Calu3 (cell line): ENCODE data around the gene GPC2. TPM values are rescaled to one million over a fixed set of nuclear protein-coding genes. Genes with fewer than 3 reads are reported as not detected.

ENCODE experiments used
- BruUV-seq: library from RNA; stranded (reverse); fragments of 400-500 nt; replicated peaks from 2 replicates; lab custom pipeline; 2021; lab: Mats Ljungman, UMichigan
- CTCF ChIA-PET: fragments of 300-600 bp; sonication (Branson Sonifier 250); formaldehyde crosslinking; loops from one replicate; lab custom pipeline; 2022; ENCODE audit warnings: antibody characterized with exemption; lab: Charles Lee
- DNase-seq: peaks from one replicate; pipeline ENCODE4 v3.0.0; 2022
- H3K27ac Mint-ChIP-seq: one replicate; pipeline ENCODE4 v1.8.0; 2022; ENCODE audit warnings: mixed read lengths; ENCODE audit not compliant: unreplicated experiment
- H3K27me3 Mint-ChIP-seq: one replicate; pipeline ENCODE4 v1.8.0; 2022; ENCODE audit warnings: mixed read lengths; ENCODE audit not compliant: unreplicated experiment
- H3K36me3 Mint-ChIP-seq: one replicate; pipeline ENCODE4 v1.8.0; 2022; ENCODE audit warnings: mild to moderate bottlenecking, moderate library complexity, mixed read lengths; ENCODE audit not compliant: insufficient read depth, unreplicated experiment
- H3K4me1 Mint-ChIP-seq: one replicate; pipeline ENCODE4 v1.8.0; 2022; ENCODE audit warnings: mild to moderate bottlenecking, low read depth, mixed read lengths; ENCODE audit not compliant: unreplicated experiment
- H3K4me3 Mint-ChIP-seq: one replicate; pipeline ENCODE4 v1.8.0; 2022; ENCODE audit warnings: mild to moderate bottlenecking, low read depth, moderate library complexity, mixed read lengths; ENCODE audit not compliant: unreplicated experiment
- H3K9me3 Mint-ChIP-seq: one replicate; pipeline ENCODE4 v1.8.0; 2022; ENCODE audit warnings: low read depth, mixed read lengths; ENCODE audit not compliant: unreplicated experiment
- intact Hi-C: fragments of 100-400 bp; cut with micrococcal nuclease; formaldehyde crosslinking; loops from one replicate; pipeline ENCODE4 v1.10.0; 2022; ENCODE audit not compliant: unreplicated experiment
- total RNA-seq: library from RNA; stranded (reverse); gene quantifications from 2 replicates; pipeline ENCODE4 v1.2.3, GENCODE V29; 2022
- TF ChIP-seq, protein P1 (sequence below): fragments of 200-600 bp; IDR thresholded peaks from one replicate; pipeline ENCODE4 v1.8.0; 2022; ENCODE audit warnings: antibody characterized with exemption; ENCODE audit not compliant: unreplicated experiment

Gene GPC2
- total RNA-seq, 1 experiment from 2014 or later, result 3.2 TPM

DNA sequence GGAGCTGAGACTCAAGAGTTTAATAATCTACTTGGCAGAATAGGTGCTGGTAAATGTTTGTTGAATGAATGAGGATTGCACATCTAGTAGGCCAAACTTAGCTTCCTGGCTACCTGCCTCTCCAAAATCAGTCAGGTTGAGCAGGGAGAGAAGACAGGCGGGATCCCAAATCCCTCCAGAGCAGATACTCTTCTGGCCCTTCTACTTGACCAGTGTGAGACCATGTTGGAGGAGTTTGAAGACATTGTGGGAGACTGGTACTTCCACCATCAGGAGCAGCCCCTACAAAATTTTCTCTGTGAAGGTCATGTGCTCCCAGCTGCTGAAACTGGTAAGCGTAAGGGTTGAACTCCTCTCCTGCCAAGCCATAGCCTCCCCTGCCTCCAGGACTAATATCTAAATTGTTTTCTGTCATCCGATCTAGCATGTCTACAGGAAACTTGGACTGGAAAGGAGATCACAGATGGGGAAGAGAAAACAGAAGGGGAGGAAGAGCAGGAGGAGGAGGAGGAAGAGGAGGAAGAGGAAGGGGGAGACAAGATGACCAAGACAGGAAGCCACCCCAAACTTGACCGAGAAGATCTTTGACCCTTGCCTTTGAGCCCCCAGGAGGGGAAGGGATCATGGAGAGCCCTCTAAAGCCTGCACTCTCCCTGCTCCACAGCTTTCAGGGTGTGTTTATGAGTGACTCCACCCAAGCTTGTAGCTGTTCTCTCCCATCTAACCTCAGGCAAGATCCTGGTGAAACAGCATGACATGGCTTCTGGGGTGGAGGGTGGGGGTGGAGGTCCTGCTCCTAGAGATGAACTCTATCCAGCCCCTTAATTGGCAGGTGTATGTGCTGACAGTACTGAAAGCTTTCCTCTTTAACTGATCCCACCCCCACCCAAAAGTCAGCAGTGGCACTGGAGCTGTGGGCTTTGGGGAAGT is 52.6 kb downstream of the GPC2 start:
- BruUV-seq, result no TSS peak
- Mint-ChIP-seq H3K4me3 (no peak overlapping the region), H3K4me1 (peaks cover 8% of the 10 kb centered on the region), H3K9me3 (no peaks in the 10 kb centered on the region), H3K27me3 (no peaks in the 10 kb centered on the region), H3K36me3 (peaks cover 35% of the 10 kb centered on the region), H3K27ac (no peak overlapping the region)
- no peak for DNase-seq
- intact Hi-C loops, result no loop called here
- TF ChIP-seq, protein P1, sequence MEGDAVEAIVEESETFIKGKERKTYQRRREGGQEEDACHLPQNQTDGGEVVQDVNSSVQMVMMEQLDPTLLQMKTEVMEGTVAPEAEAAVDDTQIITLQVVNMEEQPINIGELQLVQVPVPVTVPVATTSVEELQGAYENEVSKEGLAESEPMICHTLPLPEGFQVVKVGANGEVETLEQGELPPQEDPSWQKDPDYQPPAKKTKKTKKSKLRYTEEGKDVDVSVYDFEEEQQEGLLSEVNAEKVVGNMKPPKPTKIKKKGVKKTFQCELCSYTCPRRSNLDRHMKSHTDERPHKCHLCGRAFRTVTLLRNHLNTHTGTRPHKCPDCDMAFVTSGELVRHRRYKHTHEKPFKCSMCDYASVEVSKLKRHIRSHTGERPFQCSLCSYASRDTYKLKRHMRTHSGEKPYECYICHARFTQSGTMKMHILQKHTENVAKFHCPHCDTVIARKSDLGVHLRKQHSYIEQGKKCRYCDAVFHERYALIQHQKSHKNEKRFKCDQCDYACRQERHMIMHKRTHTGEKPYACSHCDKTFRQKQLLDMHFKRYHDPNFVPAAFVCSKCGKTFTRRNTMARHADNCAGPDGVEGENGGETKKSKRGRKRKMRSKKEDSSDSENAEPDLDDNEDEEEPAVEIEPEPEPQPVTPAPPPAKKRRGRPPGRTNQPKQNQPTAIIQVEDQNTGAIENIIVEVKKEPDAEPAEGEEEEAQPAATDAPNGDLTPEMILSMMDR, result no peak
- CTCF ChIA-PET, result no interaction called here

DNA sequence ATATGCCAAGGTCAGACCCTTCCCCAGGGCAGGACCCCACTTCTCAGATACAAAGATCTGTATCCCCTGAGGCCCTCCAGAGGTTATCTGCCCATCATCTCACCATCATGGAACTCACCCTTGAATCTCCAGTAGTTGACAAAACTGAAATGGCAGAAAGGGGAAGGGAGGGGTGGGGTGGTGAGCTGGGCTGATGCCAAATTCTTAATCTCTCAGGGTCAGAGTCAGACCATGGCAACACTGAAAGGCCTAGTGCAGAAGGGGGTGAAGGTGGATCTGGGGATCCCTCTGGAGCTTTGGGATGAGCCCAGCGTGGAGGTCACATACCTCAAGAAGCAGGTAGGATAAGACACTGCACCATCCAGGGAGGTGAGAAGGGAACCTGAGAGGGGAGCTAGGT is 54.6 kb downstream of the GPC2 start:
- CTCF ChIA-PET, result no interaction called here
- no TSS peak for BruUV-seq
- intact Hi-C loops, result no loop called here
- TF ChIP-seq, protein P1, result no peak
- Mint-ChIP-seq H3K4me1 (peaks cover 8% of the 10 kb centered on the region), H3K9me3 (no peaks in the 10 kb centered on the region), H3K36me3 (peaks cover 43% of the 10 kb centered on the region), H3K4me3 (no peak overlapping the region), H3K27me3 (no peaks in the 10 kb centered on the region), H3K27ac (no peak overlapping the region)
- no peak for DNase-seq

DNA sequence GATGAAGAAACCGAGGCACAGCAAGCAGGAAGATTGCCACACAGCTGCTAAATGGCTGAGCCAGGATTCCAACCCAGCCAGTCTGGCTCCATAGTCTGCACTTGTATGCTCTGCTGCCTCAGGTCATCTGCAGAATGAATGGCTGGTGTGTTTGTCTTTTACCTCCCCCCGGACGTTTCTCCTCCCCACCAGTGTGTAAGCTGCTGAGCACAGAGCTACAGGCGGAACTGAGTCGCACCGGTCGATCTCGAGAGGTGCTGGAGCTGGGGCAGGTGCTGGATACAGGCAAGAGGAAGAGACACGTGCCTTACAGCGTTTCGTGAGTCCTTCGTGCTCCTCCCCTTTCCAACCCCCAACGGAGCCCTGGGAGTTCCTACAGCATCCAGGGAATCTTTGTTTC is 55.1 kb downstream of the GPC2 start:
- peaks cover 8% of the 10 kb centered on the region for H3K4me1 Mint-ChIP-seq
- H3K9me3 Mint-ChIP-seq, result no peaks in the 10 kb centered on the region
- intact Hi-C loops, result no loop called here
- H3K4me3 Mint-ChIP-seq, result no peak overlapping the region
- no peak overlapping the region for H3K27ac Mint-ChIP-seq
- CTCF ChIA-PET, result no interaction called here
- no peak for DNase-seq
- no peaks in the 10 kb centered on the region for H3K27me3 Mint-ChIP-seq
- TF ChIP-seq, protein P1, result no peak
- BruUV-seq, result no TSS peak
- peaks cover 38% of the 10 kb centered on the region for H3K36me3 Mint-ChIP-seq

DNA sequence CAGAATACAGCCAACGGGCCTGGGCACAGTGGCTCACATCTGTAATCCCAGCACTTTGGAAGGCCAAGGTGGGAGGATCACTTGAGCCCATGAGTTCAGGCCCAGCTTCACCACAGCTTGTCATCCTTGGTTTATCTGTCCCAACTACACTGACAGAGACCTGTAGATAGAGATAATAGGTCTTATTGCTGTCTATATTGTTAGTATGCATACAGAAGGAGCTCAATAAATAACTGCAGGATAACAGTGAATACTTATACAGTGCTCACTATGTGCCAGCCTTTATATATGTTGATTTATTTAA is 56.5 kb downstream of the GPC2 start:
- Mint-ChIP-seq H3K27ac (no peak overlapping the region), H3K9me3 (no peaks in the 10 kb centered on the region), H3K27me3 (no peaks in the 10 kb centered on the region), H3K36me3 (peaks cover 24% of the 10 kb centered on the region), H3K4me1 (peaks cover 8% of the 10 kb centered on the region), H3K4me3 (peak overlapping the region; percentile 96)
- intact Hi-C loops, result no loop called here
- CTCF ChIA-PET, result no interaction called here
- TF ChIP-seq, protein P1, result no peak
- BruUV-seq, result no TSS peak
- no peak for DNase-seq
